SK-N-SH treated with all-trans-retinoic acid at 6 μM for 48 hours (cell line): ENCODE data around the gene GLDN.

Experiments
- CREB5 ChIP-seq: fragments of 250-450 bp; sonication (Bioruptor Pico); IDR thresholded peaks from 2 replicates; pipeline ENCODE4 v1.5.1; 2020; ENCODE audit warnings: low read depth, mild to moderate bottlenecking, moderate library complexity
- PATZ1 ChIP-seq: fragments of 250-450 bp; sonication (Bioruptor Pico); IDR thresholded peaks from 2 replicates; pipeline ENCODE4 v1.8.0; 2020; ENCODE audit warnings: mild to moderate bottlenecking, moderate library complexity, borderline replicate concordance
- RARB ChIP-seq: fragments of 250-450 bp; sonication (Bioruptor Pico); IDR thresholded peaks from 2 replicates; pipeline ENCODE4 v1.8.0; 2021; ENCODE audit warnings: mild to moderate bottlenecking, moderate library complexity
- SNAI2 ChIP-seq: fragments of 250-450 bp; sonication (Bioruptor Pico); IDR thresholded peaks from 2 replicates; pipeline ENCODE4 v1.5.0; 2020; ENCODE audit warnings: mild to moderate bottlenecking, moderate library complexity
- TOX ChIP-seq: fragments of 250-450 bp; sonication (Bioruptor Pico); IDR thresholded peaks from 2 replicates; pipeline ENCODE4 v1.8.0; 2021; ENCODE audit warnings: mild to moderate bottlenecking, moderate library complexity, borderline replicate concordance
- ZFP3 ChIP-seq: fragments of 250-450 bp; sonication (Bioruptor Pico); IDR thresholded peaks from 2 replicates; pipeline ENCODE4 v1.5.0; 2020; ENCODE audit warnings: mild to moderate bottlenecking, moderate library complexity
- ZFP30 ChIP-seq: fragments of 450-650 bp; formaldehyde crosslinking; IDR thresholded peaks from 2 replicates; pipeline ENCODE4 v1.5.0; 2022; ENCODE audit warnings: mild to moderate bottlenecking, moderate library complexity

GRCh38 chr15:51386960-51387698, 45.7 kb downstream of the GLDN start:
- TF ChIP-seq ZFP3: no peak
- TF ChIP-seq SNAI2: no peak
- TF ChIP-seq PATZ1 (CRISPR knock-in tag): no peak
- TF ChIP-seq CREB5 (CRISPR knock-in tag): no peak
- TF ChIP-seq TOX (CRISPR knock-in tag): no peak
- TF ChIP-seq ZFP30 (CRISPR knock-in tag): no peak
- TF ChIP-seq RARB (CRISPR knock-in tag): no peak
